Transverse colon (tissue), 4 donors: Measurements from ENCODE around the gene TMEM214. TPM values are rescaled to one million over a fixed set of nuclear protein-coding genes. Genes with fewer than 3 reads are reported as not detected.

Source experiments
- DNase-seq: peaks from one replicate; pipeline ENCODE4 v3.0.0-alpha.2; 2019
- H3K27ac ChIP-seq, 4 donors: fragments of 200-600 bp; sonication (generic); 2 replicates each; pipeline ENCODE4 v1.5.1; 2016 to 2018; ENCODE audit warnings: inconsistent platforms in 4 of 4
- H3K27me3 ChIP-seq: fragments of 200-600 bp; sonication (generic); 2 replicates; pipeline ENCODE4 v1.5.1; 2017; ENCODE audit warnings: inconsistent platforms
- H3K36me3 ChIP-seq, 4 donors: fragments of 200-600 bp; sonication (generic); 2 replicates each; pipeline ENCODE4 v1.5.1; 2017 to 2019; ENCODE audit warnings: inconsistent platforms in 4 of 4
- H3K4me1 ChIP-seq, 4 donors: fragments of 200-600 bp; sonication (generic); 2 replicates each; pipeline ENCODE4 v1.5.1; 2017 to 2020; ENCODE audit warnings: inconsistent platforms in 4 of 4
- H3K4me3 ChIP-seq, 4 donors: fragments of 200-600 bp; sonication (generic); 1 replicate in 1 of 4; 2 replicates in 3 of 4; pipeline versions ENCODE4 v1.5.1 to v1.6.1; 2017 to 2019; ENCODE audit warnings: inconsistent platforms in 4 of 4
- H3K9me3 ChIP-seq, 2 donors: fragments of 200-600 bp; sonication (generic); 2 replicates each; pipeline ENCODE4 v1.5.1; 2017 to 2019; ENCODE audit warnings: inconsistent platforms in 2 of 2
- EP300 ChIP-seq: sonication (generic); formaldehyde crosslinking; IDR thresholded peaks from one replicate; pipeline ENCODE4 v1.6.1; 2017; ENCODE audit warnings: antibody characterized with exemption, low read depth
- POLR2A ChIP-seq: fragments of 450-650 bp; IDR thresholded peaks from one replicate; pipeline ENCODE4 v1.6.1; 2016; ENCODE audit warnings: antibody characterized with exemption, mild to moderate bottlenecking, moderate library complexity
- POLR2AphosphoS5 ChIP-seq, 3 donors: sonication (generic); formaldehyde crosslinking; IDR thresholded peaks; one replicate each; pipeline ENCODE4 v1.6.1; 2016; ENCODE audit warnings: antibody characterized with exemption in 3 of 3
- WGBS, 2 donors: methylation state at CpG; one replicate each; pipeline ENCODE4 v1.1.5; 2018; ENCODE audit warnings: low coverage in 1 of 2; 5-methylcytosine and 5-hydroxymethylcytosine counted together
- in situ Hi-C, 4 donors: fragments of 200-750 bp; cut with MboI; loops; one replicate each; pipeline versions ENCODE4 v1.15.0 to v1.15.1; 2017; ENCODE audit warnings: low sequenced_read_pairs in 3 of 4, low pct_ligation_motif_present in 1 of 4, low pct_unique_long_range_greater_than_20kb in 1 of 4
- intact Hi-C: fragments of 100-400 bp; cut with DNase I; formaldehyde crosslinking; loops from one replicate; pipeline ENCODE4 v1.15.1; 2023; ENCODE audit warnings: low total_unique reads
- total RNA-seq, 4 donors: library from RNA; depleted of rRNA; stranded (reverse); fragments of >200 nt; gene quantifications; one replicate each; pipeline ENCODE4 v1.1.0, GENCODE V29; 2016
- TF ChIP-seq, protein P1 (sequence below), 5 experiments: fragments of 200-600 bp in 3 of 5; fragments of 450-650 bp in 2 of 5; sonication (generic) in 3 of 5; IDR thresholded peaks; 1 replicate in 2 of 5; 2 replicates in 3 of 5; pipeline ENCODE4 v1.5.1; 2016 to 2017; ENCODE audit warnings: antibody characterized with exemption in 5 of 5, inconsistent platforms in 3 of 5, mild to moderate bottlenecking in 2 of 5, moderate library complexity in 1 of 5

Gene TMEM214
- total RNA-seq, 4 donors from 2014 or later = 51.2 to 179 (median 127) TPM

DNA sequence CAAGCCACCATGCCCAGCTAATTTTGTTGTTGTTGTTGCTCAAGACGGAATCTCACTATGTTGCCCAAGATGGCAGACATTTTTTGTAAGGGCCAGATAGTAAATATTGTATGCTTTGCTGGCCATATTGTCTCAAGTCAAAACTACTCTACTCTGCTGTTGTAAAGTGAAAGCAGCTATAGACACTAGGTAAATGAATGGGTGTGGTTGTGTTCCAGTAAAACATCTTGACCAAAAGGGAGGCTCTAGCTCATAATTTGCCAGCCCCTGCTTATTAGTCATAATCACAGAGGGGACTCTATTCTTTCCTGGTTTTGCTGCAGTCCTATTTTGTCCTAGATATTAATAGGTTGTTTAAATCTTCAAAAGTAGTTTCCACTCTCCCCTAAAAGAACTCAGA is 37.8 kb upstream of the TMEM214 start:
- H3K9me3 ChIP-seq = no peaks in the 10 kb centered on the region
- H3K4me1 ChIP-seq = peaks cover 0 to 3% (median 0%) of the 10 kb centered on the region in 4 donors
- intact Hi-C loops (loop anchor here (5.0 kb wide), 1 partner anchor 1987 kb away; the partner anchor contains the start of gene TOGARAM2), in situ Hi-C loops (no loop called here)
- 95% methylated on average over 1 of the region's 1 CpG; no CpG with 5 or more reads in 1 of the 2 donors for WGBS, 2 donors
- DNase-seq = no peak
- no peaks in the 10 kb centered on the region for H3K27me3 ChIP-seq
- H3K27ac ChIP-seq = no peak overlapping the region
- no peak overlapping the region for H3K4me3 ChIP-seq
- no peaks in the 10 kb centered on the region for H3K36me3 ChIP-seq
- TF ChIP-seq, protein P1, sequence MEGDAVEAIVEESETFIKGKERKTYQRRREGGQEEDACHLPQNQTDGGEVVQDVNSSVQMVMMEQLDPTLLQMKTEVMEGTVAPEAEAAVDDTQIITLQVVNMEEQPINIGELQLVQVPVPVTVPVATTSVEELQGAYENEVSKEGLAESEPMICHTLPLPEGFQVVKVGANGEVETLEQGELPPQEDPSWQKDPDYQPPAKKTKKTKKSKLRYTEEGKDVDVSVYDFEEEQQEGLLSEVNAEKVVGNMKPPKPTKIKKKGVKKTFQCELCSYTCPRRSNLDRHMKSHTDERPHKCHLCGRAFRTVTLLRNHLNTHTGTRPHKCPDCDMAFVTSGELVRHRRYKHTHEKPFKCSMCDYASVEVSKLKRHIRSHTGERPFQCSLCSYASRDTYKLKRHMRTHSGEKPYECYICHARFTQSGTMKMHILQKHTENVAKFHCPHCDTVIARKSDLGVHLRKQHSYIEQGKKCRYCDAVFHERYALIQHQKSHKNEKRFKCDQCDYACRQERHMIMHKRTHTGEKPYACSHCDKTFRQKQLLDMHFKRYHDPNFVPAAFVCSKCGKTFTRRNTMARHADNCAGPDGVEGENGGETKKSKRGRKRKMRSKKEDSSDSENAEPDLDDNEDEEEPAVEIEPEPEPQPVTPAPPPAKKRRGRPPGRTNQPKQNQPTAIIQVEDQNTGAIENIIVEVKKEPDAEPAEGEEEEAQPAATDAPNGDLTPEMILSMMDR (IDR thresholded peaks at IDR 0.05) = no peak
- no peak for TF ChIP-seq EP300
- TF ChIP-seq POLR2A = no peak
- no peak for TF ChIP-seq POLR2AphosphoS5 (IDR thresholded peaks at IDR 0.05)

DNA sequence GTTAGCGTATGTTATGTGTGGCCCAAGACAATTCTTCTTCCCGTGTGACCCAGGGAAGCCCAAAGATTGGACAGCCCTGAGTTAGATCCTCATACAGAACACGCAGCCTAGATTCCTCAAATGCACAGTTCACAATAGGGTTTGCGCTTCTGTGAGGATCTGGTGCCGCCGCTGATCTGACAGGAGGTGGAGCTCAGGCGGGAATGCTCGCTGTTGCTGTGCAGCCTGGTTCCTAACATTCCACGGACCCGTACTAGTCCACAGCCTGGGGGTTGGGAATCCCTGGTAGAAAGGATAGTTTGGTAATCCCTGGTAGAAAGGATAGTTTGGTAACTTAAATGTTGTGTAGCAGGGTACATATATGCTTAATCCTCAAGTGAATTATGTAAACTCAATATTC is 35.4 kb upstream of the TMEM214 start:
- H3K4me1 ChIP-seq = no peaks in the 10 kb centered on the region
- no peak for DNase-seq
- H3K27me3 ChIP-seq = no peaks in the 10 kb centered on the region
- no peak overlapping the region for H3K4me3 ChIP-seq
- intact Hi-C loops (loop anchor here (5.0 kb wide), 1 partner anchor 1985 kb away; the partner anchor contains the start of gene TOGARAM2), in situ Hi-C loops (no loop called here)
- WGBS, 2 donors = 59 to 81% methylated on average over 3 to 10 of the region's 10 CpGs
- H3K36me3 ChIP-seq = no peaks in the 10 kb centered on the region
- no peaks in the 10 kb centered on the region for H3K9me3 ChIP-seq
- H3K27ac ChIP-seq = no peak overlapping the region
- TF ChIP-seq POLR2A (no peak), EP300 (no peak), POLR2AphosphoS5 (IDR thresholded peaks at IDR 0.05) (no peak)
- TF ChIP-seq, protein P1 (IDR thresholded peaks at IDR 0.05) = no peak

DNA sequence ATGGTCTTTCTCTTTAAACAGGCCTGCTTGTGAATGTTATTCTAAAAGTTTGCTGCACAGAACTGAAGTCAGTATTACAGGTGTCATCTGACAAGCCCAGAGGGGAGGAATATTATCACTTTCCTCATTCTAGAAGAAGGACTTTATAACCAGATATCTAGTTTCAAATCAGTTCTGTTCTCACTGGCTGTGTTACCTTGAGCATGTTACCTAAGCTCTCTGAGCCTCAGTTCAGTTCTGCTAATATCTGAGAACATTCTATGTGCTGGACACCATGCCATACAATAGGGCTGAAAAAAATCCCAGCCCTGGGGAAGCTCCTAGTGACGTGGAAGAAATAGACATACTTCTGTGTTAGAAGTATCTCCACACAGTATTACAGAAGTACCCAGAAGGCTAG is 34.4 kb upstream of the TMEM214 start:
- TF ChIP-seq, protein P1 (IDR thresholded peaks at IDR 0.05) = no peak
- TF ChIP-seq POLR2A (no peak), POLR2AphosphoS5 (IDR thresholded peaks at IDR 0.05) (no peak), EP300 (no peak)
- Histone ChIP-seq H3K4me3 (no peak overlapping the region), H3K4me1 (no peaks in the 10 kb centered on the region), H3K9me3 (no peaks in the 10 kb centered on the region), H3K36me3 (no peaks in the 10 kb centered on the region), H3K27ac (no peak overlapping the region), H3K27me3 (no peaks in the 10 kb centered on the region)
- intact Hi-C loops = loop anchor here (5.0 kb wide), 1 partner anchor 1984 kb away; the partner anchor contains the start of gene TOGARAM2
- in situ Hi-C loops = no loop called here
- WGBS, 2 donors = 82% methylated on average over 1 of the region's 1 CpG; no CpG with 5 or more reads in 1 of the 2 donors
- no peak for DNase-seq

DNA sequence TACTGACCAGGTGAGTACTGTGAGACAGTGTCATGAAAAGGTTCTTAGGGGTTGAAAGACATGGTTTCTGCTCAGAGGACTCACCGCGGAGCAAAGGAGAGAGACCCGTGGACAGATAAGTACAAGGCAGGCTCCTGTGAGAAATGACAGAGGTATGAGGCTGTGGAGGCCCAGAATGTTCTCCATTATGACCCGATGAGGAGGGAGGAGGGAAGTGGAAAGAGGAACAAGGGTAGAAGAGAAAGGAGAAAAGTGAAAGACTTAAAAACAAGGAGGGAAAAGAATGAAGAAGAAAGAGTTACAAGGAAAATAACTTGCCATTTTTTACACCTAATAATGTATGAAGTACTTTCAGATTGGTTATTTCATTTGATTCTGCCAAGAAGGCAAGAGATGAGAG is 32.5 kb upstream of the TMEM214 start:
- in situ Hi-C loops (no loop called here), intact Hi-C loops (no loop called here)
- no peaks in the 10 kb centered on the region for H3K27me3 ChIP-seq
- no peaks in the 10 kb centered on the region for H3K36me3 ChIP-seq
- no peak for TF ChIP-seq EP300
- no peak for TF ChIP-seq POLR2A
- TF ChIP-seq POLR2AphosphoS5 (IDR thresholded peaks at IDR 0.05) = no peak
- TF ChIP-seq, protein P1 (IDR thresholded peaks at IDR 0.05) = no peak
- no peaks in the 10 kb centered on the region for H3K9me3 ChIP-seq
- H3K4me3 ChIP-seq = no peak overlapping the region
- H3K27ac ChIP-seq = no peak overlapping the region
- H3K4me1 ChIP-seq = no peaks in the 10 kb centered on the region
- DNase-seq = no peak
- WGBS, 2 donors = 76 to 84% methylated on average over 3 to 4 of the region's 4 CpGs
